GM23338 (cell line): Measurements from ENCODE around the gene TELO2.

Source experiments
- CREB1 ChIP-seq: fragments of 250-450 bp; sonication (Bioruptor Pico); IDR thresholded peaks from 2 replicates; pipeline ENCODE4 v1.5.0; 2020; ENCODE audit warnings: low read depth, mild to moderate bottlenecking, moderate library complexity
- CTCF ChIP-seq, 2 experiments: fragments of 200-600 bp in 1 of 2; sonication (generic) in 1 of 2; conservative IDR thresholded peaks; 2 replicates each; pipeline versions ENCODE4 v1.5.1 to v1.6.1; 2016 to 2017; ENCODE audit warnings: antibody characterized with exemption in 2 of 2, low read depth in 2 of 2, mild to moderate bottlenecking in 2 of 2, moderate library complexity in 1 of 2
- ETS1 ChIP-seq: IDR thresholded peaks from 2 replicates; pipeline ENCODE4 v1.6.1; 2016; ENCODE audit warnings: antibody characterized with exemption
- EZH2 ChIP-seq: fragments of 200-600 bp; sonication (generic); IDR thresholded peaks from one replicate; pipeline ENCODE4 v1.8.0; 2017; ENCODE audit warnings: antibody characterized with exemption, mild to moderate bottlenecking, low read depth; ENCODE audit not compliant: unreplicated experiment
- EZH2phosphoT487 ChIP-seq: fragments of 200-600 bp; sonication (generic); IDR thresholded peaks from one replicate; pipeline ENCODE4 v1.8.1; 2018; ENCODE audit warnings: antibody characterized with exemption; ENCODE audit not compliant: unreplicated experiment
- JUNB ChIP-seq: IDR thresholded peaks from one replicate; pipeline ENCODE4 v1.6.1; 2016; ENCODE audit warnings: antibody characterized with exemption; ENCODE audit not compliant: unreplicated experiment
- POLR2AphosphoS5 ChIP-seq: IDR thresholded peaks from 2 replicates; pipeline ENCODE4 v1.6.1; 2016; ENCODE audit warnings: antibody characterized with exemption, low read depth
- REST ChIP-seq: IDR thresholded peaks from one replicate; pipeline ENCODE4 v1.6.1; 2018; ENCODE audit warnings: antibody characterized with exemption; ENCODE audit not compliant: unreplicated experiment
- ZNF114 ChIP-seq: fragments of 250-450 bp; sonication (Bioruptor Pico); IDR thresholded peaks from 2 replicates; pipeline ENCODE4 v1.5.0; 2020; ENCODE audit warnings: mild to moderate bottlenecking, moderate library complexity
- ZNF331 ChIP-seq: fragments of 250-450 bp; sonication (Bioruptor Pico); IDR thresholded peaks from 2 replicates; pipeline ENCODE4 v1.5.0; 2020; ENCODE audit warnings: low read depth, mild to moderate bottlenecking, moderate library complexity
- ZNF462 ChIP-seq: fragments of 250-450 bp; sonication (Bioruptor Pico); IDR thresholded peaks from 2 replicates; pipeline ENCODE4 v1.5.0; 2020; ENCODE audit warnings: mild to moderate bottlenecking, moderate library complexity

GRCh38 chr16:1458336-1458976 is 34.7 kb upstream of the TELO2 start:
- no peak for TF ChIP-seq CTCF (conservative IDR thresholded peaks at IDR 0.05; ENCODE audit: low read depth in 2 of 2)
- TF ChIP-seq EZH2: no peak
- no peak for TF ChIP-seq REST
- TF ChIP-seq JUNB: no peak
- TF ChIP-seq POLR2AphosphoS5: no peak
- TF ChIP-seq ZNF331 (CRISPR knock-in tag): no peak
- TF ChIP-seq EZH2phosphoT487: no peak
- no peak for TF ChIP-seq ZNF114
- TF ChIP-seq ZNF462 (CRISPR knock-in tag): no peak
- TF ChIP-seq CREB1 (CRISPR knock-in tag): no peak
- no peak for TF ChIP-seq ETS1
